Measurements from ENCODE around the gene PTP4A2. TPM values are rescaled to one million over a fixed set of nuclear protein-coding genes. Genes with fewer than 3 reads are reported as not detected.

PTP4A2 gene
- total and polyA plus RNA-seq, 2 donors from 2014 or later: 130 to 236 TPM

GRCh38 chr1:31985430-31985829, 47.3 kb upstream of the PTP4A2 start:
- FAIRE-seq (no peak), DNase-seq (peak in 1 of 5 donors; percentile 21)
- TF ChIP-seq, protein P1, sequence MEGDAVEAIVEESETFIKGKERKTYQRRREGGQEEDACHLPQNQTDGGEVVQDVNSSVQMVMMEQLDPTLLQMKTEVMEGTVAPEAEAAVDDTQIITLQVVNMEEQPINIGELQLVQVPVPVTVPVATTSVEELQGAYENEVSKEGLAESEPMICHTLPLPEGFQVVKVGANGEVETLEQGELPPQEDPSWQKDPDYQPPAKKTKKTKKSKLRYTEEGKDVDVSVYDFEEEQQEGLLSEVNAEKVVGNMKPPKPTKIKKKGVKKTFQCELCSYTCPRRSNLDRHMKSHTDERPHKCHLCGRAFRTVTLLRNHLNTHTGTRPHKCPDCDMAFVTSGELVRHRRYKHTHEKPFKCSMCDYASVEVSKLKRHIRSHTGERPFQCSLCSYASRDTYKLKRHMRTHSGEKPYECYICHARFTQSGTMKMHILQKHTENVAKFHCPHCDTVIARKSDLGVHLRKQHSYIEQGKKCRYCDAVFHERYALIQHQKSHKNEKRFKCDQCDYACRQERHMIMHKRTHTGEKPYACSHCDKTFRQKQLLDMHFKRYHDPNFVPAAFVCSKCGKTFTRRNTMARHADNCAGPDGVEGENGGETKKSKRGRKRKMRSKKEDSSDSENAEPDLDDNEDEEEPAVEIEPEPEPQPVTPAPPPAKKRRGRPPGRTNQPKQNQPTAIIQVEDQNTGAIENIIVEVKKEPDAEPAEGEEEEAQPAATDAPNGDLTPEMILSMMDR (IDR thresholded peaks at IDR 0.05; ENCODE audit: borderline replicate concordance, extremely low read depth, insufficient read depth): no peak
- Histone ChIP-seq H3K4me1 (ENCODE audit: control insufficient read depth in 2 of 3, insufficient read depth in 2 of 3, low read depth in 1 of 3, low read length in 3 of 3) (peaks cover 0 to 2% (median 2%) of the 10 kb centered on the region in 3 donors), H3K36me3 (ENCODE audit: control insufficient read depth in 2 of 3, insufficient read depth in 3 of 3, low read length in 3 of 3) (no peaks in the 10 kb centered on the region), H3K4me3 (ENCODE audit: low read length in 3 of 3) (no peak overlapping the region), H3K27ac (ENCODE audit: low read depth in 2 of 2, low read length in 2 of 2) (no peak overlapping the region), H3K9ac (ENCODE audit: low read length in 3 of 3) (no peak overlapping the region), H3K9me3 (ENCODE audit: control insufficient read depth in 2 of 3, insufficient read depth in 1 of 3, low read length in 3 of 3) (no peaks in the 10 kb centered on the region), H3K27me3 (ENCODE audit: control insufficient read depth, insufficient read depth, low read length) (no peaks in the 10 kb centered on the region)
- intact Hi-C loops (cut with DNase I): no loop called here

- FAIRE-seq: no peak
- TF ChIP-seq, protein P1 (IDR thresholded peaks at IDR 0.05; ENCODE audit: borderline replicate concordance, extremely low read depth, insufficient read depth): no peak
- H3K27ac ChIP-seq (ENCODE audit: low read depth in 2 of 2, low read length in 2 of 2): no peak overlapping the region
Measured at GRCh38 chr1:31984419-31985347, 46.5 kb upstream of the PTP4A2 start.

DNA sequence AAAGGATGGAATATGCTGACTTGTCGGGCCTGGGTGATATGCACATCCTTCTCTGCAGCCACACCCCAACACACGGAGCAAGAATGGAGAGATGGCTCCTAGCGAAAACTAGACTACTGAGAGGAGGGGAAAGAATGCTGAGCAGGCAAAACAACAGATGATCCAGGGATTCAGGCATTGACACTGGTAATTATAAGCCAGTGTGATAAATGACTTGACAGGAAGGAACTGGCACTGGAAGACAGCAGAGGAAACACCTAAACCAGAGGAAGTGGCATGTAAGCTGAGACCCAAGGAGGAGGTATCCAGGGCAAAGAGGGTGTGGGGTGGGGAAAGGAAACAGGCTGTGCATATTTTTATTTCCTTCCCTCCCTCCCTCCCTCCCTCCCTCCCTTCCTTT, 43.8 kb upstream of the PTP4A2 start:
- intact Hi-C loops (cut with DNase I): no loop called here
- TF ChIP-seq, protein P1 (IDR thresholded peaks at IDR 0.05; ENCODE audit: borderline replicate concordance, extremely low read depth, insufficient read depth): no peak
- no peak for FAIRE-seq

More at GRCh38 chr1:31984419-31985347, 46.5 kb upstream of the PTP4A2 start:
- H3K27me3 ChIP-seq (ENCODE audit: control insufficient read depth, insufficient read depth, low read length): no peaks in the 10 kb centered on the region
- no peaks in the 10 kb centered on the region for H3K36me3 ChIP-seq (ENCODE audit: control insufficient read depth in 2 of 3, insufficient read depth in 3 of 3, low read length in 3 of 3)
- H3K9me3 ChIP-seq (ENCODE audit: control insufficient read depth in 2 of 3, insufficient read depth in 1 of 3, low read length in 3 of 3): no peaks in the 10 kb centered on the region
- intact Hi-C loops (cut with DNase I): no loop called here
- no peak overlapping the region for H3K9ac ChIP-seq (ENCODE audit: low read length in 3 of 3)
- DNase-seq: no peak
- peaks cover 0 to 2% (median 2%) of the 10 kb centered on the region in 3 donors for H3K4me1 ChIP-seq (ENCODE audit: control insufficient read depth in 2 of 3, insufficient read depth in 2 of 3, low read depth in 1 of 3, low read length in 3 of 3)
- no peak overlapping the region for H3K4me3 ChIP-seq (ENCODE audit: low read length in 3 of 3)

More for the DNA sequence above, 43.8 kb upstream of the PTP4A2 start:
- H3K36me3 ChIP-seq (ENCODE audit: control insufficient read depth in 2 of 3, insufficient read depth in 3 of 3, low read length in 3 of 3): no peaks in the 10 kb centered on the region
- H3K9ac ChIP-seq (ENCODE audit: low read length in 3 of 3): no peak overlapping the region
- peak in 3 of 5 donors; percentile 27 to 71 (median 56) for DNase-seq
- no peaks in the 10 kb centered on the region for H3K27me3 ChIP-seq (ENCODE audit: control insufficient read depth, insufficient read depth, low read length)
- H3K4me3 ChIP-seq (ENCODE audit: low read length in 3 of 3): no peak overlapping the region
- H3K27ac ChIP-seq (ENCODE audit: low read depth in 2 of 2, low read length in 2 of 2): no peak overlapping the region
- H3K9me3 ChIP-seq (ENCODE audit: control insufficient read depth in 2 of 3, insufficient read depth in 1 of 3, low read length in 3 of 3): no peaks in the 10 kb centered on the region
- H3K4me1 ChIP-seq (ENCODE audit: control insufficient read depth in 2 of 3, insufficient read depth in 2 of 3, low read depth in 1 of 3, low read length in 3 of 3): peaks cover 0 to 2% (median 2%) of the 10 kb centered on the region in 3 donors

All from kidney (tissue), 14 donors.